ENCODE data around the gene LPXN. TPM values are rescaled to one million over a fixed set of nuclear protein-coding genes. Genes with fewer than 3 reads are reported as not detected.

LPXN gene
- total and polyA plus RNA-seq, 2 donors (not counting 3 experiments of a cell fraction or from before 2014, with no cell fraction given) = 6.2 TPM

DNA sequence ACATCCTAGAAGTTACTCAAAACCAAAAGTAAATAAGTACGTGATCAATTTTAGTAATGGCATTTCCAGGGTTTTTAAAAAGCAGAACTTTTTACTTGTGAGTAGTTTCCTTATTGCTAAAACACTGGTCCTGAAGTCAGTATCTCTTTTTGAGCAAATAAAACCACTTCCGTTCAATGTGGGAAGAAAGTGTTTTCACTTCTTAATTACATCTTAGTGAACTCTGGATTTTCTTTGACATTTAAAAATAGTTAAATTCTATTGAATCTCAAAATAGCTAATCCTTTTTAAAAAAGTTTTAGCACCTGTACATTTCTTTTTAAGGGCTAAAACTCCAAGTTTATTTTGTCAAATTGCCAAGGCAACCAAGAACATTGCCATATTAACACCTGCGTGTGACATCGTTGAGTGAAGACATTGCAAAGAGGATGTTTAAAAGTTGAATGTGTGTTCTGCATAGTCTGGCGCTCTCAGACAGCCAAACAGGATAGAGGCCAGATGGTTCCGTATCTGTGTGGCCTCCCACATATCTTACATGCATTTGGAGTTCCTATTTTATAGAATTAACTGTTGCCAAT, 50.5 kb downstream of the LPXN start:
- POLR2A ChIA-PET = no interaction called here
- H3K9me3 ChIP-seq (replicated peaks; ENCODE audit: control insufficient read depth, insufficient read depth, low read length) = no peaks in the 10 kb centered on the region
- no peak overlapping the region for H3K27ac ChIP-seq (ENCODE audit: insufficient read depth, low read depth, low read length)
- no peak overlapping the region for H3K4me3 ChIP-seq (replicated peaks in 1 of 3; ENCODE audit: insufficient read depth in 1 of 3, low read depth in 1 of 3, low read length in 3 of 3)
- H3K9ac ChIP-seq (replicated peaks; ENCODE audit: extremely low read depth, insufficient read depth, low read length) = no peak overlapping the region
- no peak overlapping the region for H2AFZ ChIP-seq (ENCODE audit: low read depth, low read length)
- TF ChIP-seq MYC (IDR thresholded peaks at IDR 0.05; ENCODE audit: low read depth, low read length) = no peak
- TF ChIP-seq FOS (IDR thresholded peaks at IDR 0.05; ENCODE audit: borderline replicate concordance, insufficient read depth, low read length) = no peak
- TF ChIP-seq GATA2 (IDR thresholded peaks at IDR 0.05; ENCODE audit: insufficient read depth, insufficient read length, low read depth, low read length) = no peak
- TF ChIP-seq, protein P1, sequence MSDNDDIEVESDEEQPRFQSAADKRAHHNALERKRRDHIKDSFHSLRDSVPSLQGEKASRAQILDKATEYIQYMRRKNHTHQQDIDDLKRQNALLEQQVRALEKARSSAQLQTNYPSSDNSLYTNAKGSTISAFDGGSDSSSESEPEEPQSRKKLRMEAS (IDR thresholded peaks at IDR 0.05; ENCODE audit: insufficient read depth, insufficient read length) = no peak
- TF ChIP-seq, protein P2, sequence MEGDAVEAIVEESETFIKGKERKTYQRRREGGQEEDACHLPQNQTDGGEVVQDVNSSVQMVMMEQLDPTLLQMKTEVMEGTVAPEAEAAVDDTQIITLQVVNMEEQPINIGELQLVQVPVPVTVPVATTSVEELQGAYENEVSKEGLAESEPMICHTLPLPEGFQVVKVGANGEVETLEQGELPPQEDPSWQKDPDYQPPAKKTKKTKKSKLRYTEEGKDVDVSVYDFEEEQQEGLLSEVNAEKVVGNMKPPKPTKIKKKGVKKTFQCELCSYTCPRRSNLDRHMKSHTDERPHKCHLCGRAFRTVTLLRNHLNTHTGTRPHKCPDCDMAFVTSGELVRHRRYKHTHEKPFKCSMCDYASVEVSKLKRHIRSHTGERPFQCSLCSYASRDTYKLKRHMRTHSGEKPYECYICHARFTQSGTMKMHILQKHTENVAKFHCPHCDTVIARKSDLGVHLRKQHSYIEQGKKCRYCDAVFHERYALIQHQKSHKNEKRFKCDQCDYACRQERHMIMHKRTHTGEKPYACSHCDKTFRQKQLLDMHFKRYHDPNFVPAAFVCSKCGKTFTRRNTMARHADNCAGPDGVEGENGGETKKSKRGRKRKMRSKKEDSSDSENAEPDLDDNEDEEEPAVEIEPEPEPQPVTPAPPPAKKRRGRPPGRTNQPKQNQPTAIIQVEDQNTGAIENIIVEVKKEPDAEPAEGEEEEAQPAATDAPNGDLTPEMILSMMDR (IDR thresholded peaks at IDR 0.05; ENCODE audit: extremely low read depth in 1 of 2, insufficient read depth in 1 of 2, low read depth in 1 of 2, low read length in 2 of 2) = no peak
- TF ChIP-seq EZH2 (IDR thresholded peaks at IDR 0.05; ENCODE audit: borderline replicate concordance, low read depth, low read length, severe bottlenecking) = no peak
- no peak for TF ChIP-seq JUN (IDR thresholded peaks at IDR 0.05; ENCODE audit: borderline replicate concordance, insufficient read depth, insufficient read length, low read depth)
- TF ChIP-seq POLR2AphosphoS5 (IDR thresholded peaks at IDR 0.05; ENCODE audit: insufficient read depth, low read depth, low read length) = no peak
- TF ChIP-seq POLR2A (IDR thresholded peaks at IDR 0.05; ENCODE audit: low read depth, low read length) = no peak
- H3K9me1 ChIP-seq (replicated peaks; ENCODE audit: control insufficient read depth, extremely low read depth, insufficient read depth, low read length) = no peaks in the 10 kb centered on the region
- intact Hi-C loops (cut with micrococcal nuclease) (no loop called here), dilution Hi-C loops (cut with MboI; ENCODE audit: extremely low pct_ligation_motif_present, low sequenced_read_pairs) (no loop called here)
- DNase-seq (ENCODE audit: low read depth, low spot score) (no peak), FAIRE-seq (no peak)
- no peaks in the 10 kb centered on the region for H4K20me1 ChIP-seq (replicated peaks; ENCODE audit: control insufficient read depth, extremely low read depth, insufficient read depth, low read length)
- H3K36me3 ChIP-seq (ENCODE audit: control insufficient read depth in 2 of 2, extremely low read depth in 1 of 2, insufficient read depth in 2 of 2, low read length in 2 of 2) = no peaks in the 10 kb centered on the region
- no peak overlapping the region for H3K4me2 ChIP-seq (ENCODE audit: insufficient read depth, low read length)
- no peaks in the 10 kb centered on the region for H3K4me1 ChIP-seq (ENCODE audit: control insufficient read depth, extremely low read depth, insufficient read depth, low read length)
- H3K79me2 ChIP-seq (ENCODE audit: control insufficient read depth, insufficient read depth, low read length) = no peaks in the 10 kb centered on the region
- CTCF ChIA-PET = interaction anchor here (0.9 to 2.4 kb wide), 19 partner anchors 10 to 1032 kb away, joined by 3 to 11 read pairs (median 4); partner anchors contain the start of gene BTBD18
- H3K27me3 ChIP-seq (ENCODE audit: control insufficient read depth in 2 of 2, insufficient read depth in 2 of 2, low read length in 2 of 2) = peaks cover 5 to 6% of the 10 kb centered on the region in 2 experiments
- BruUV-seq (replicated peaks) = no TSS peak

Measured in endothelial cell of umbilical vein (primary cell).